ENCODE measurements around the gene SFRP4. TPM values are rescaled to one million over a fixed set of nuclear protein-coding genes. Genes with fewer than 3 reads are reported as not detected.

The SFRP4 gene
- total RNA-seq, 1 donor from 2014 or later: 0.16 TPM

GRCh38 chr7:37927773-37928444 is 11.3 kb upstream of the SFRP4 start:
- H3K4me3 Mint-ChIP-seq (ENCODE audit: unreplicated experiment): no peak overlapping the region
- peaks cover 16% of the 10 kb centered on the region for H3K4me1 Mint-ChIP-seq (ENCODE audit: unreplicated experiment)
- no peaks in the 10 kb centered on the region for H3K27me3 Mint-ChIP-seq (ENCODE audit: unreplicated experiment)
- peaks cover 5% of the 10 kb centered on the region for H3K36me3 Mint-ChIP-seq (ENCODE audit: unreplicated experiment)
- DNase-seq (ENCODE audit: extremely low spot score, unreplicated experiment): no peak
- no peak overlapping the region for H3K27ac Mint-ChIP-seq (ENCODE audit: unreplicated experiment)
- peaks cover 9% of the 10 kb centered on the region for H3K9me3 Mint-ChIP-seq (ENCODE audit: unreplicated experiment)
- TF ChIP-seq CTCF (IDR thresholded peaks at IDR 0.05): no peak

GRCh38 chr7:37925620-37926019 is 9.0 kb upstream of the SFRP4 start:
- TF ChIP-seq CTCF (IDR thresholded peaks at IDR 0.05): no peak
- H3K9me3 Mint-ChIP-seq (ENCODE audit: unreplicated experiment): peaks cover 9% of the 10 kb centered on the region
- peaks cover 5% of the 10 kb centered on the region for H3K36me3 Mint-ChIP-seq (ENCODE audit: unreplicated experiment)
- H3K4me1 Mint-ChIP-seq (ENCODE audit: unreplicated experiment): peaks cover 15% of the 10 kb centered on the region
- no peak overlapping the region for H3K27ac Mint-ChIP-seq (ENCODE audit: unreplicated experiment)
- H3K27me3 Mint-ChIP-seq (ENCODE audit: unreplicated experiment): no peaks in the 10 kb centered on the region
- H3K4me3 Mint-ChIP-seq (ENCODE audit: unreplicated experiment): no peak overlapping the region
- no peak for DNase-seq (ENCODE audit: extremely low spot score, unreplicated experiment)

- Mint-ChIP-seq H3K9me3 (ENCODE audit: unreplicated experiment) (peaks cover 9% of the 10 kb centered on the region), H3K27ac (ENCODE audit: unreplicated experiment) (no peak overlapping the region), H3K4me3 (ENCODE audit: unreplicated experiment) (no peak overlapping the region), H3K4me1 (ENCODE audit: unreplicated experiment) (peaks cover 13% of the 10 kb centered on the region), H3K36me3 (ENCODE audit: unreplicated experiment) (peaks cover 5% of the 10 kb centered on the region), H3K27me3 (ENCODE audit: unreplicated experiment) (peaks cover 3% of the 10 kb centered on the region)
- DNase-seq (ENCODE audit: extremely low spot score, unreplicated experiment): no peak
- TF ChIP-seq CTCF (IDR thresholded peaks at IDR 0.05): no peak
Observed at GRCh38 chr7:37924491-37925041, 7.9 kb upstream of the SFRP4 start.

- Mint-ChIP-seq H3K9me3 (ENCODE audit: unreplicated experiment) (peaks cover 9% of the 10 kb centered on the region), H3K4me1 (ENCODE audit: unreplicated experiment) (peaks cover 13% of the 10 kb centered on the region), H3K4me3 (ENCODE audit: unreplicated experiment) (no peak overlapping the region), H3K27me3 (ENCODE audit: unreplicated experiment) (peaks cover 9% of the 10 kb centered on the region), H3K36me3 (ENCODE audit: unreplicated experiment) (peaks cover 5% of the 10 kb centered on the region), H3K27ac (ENCODE audit: unreplicated experiment) (no peak overlapping the region)
- DNase-seq (ENCODE audit: extremely low spot score, unreplicated experiment): no peak
- TF ChIP-seq CTCF (IDR thresholded peaks at IDR 0.05): no peak
Observed at GRCh38 chr7:37923996-37924395, 7.4 kb upstream of the SFRP4 start.

GRCh38 chr7:37921876-37922275 is 5.3 kb upstream of the SFRP4 start:
- Mint-ChIP-seq H3K4me3 (ENCODE audit: unreplicated experiment) (peak overlapping the region; percentile 81), H3K9me3 (ENCODE audit: unreplicated experiment) (peaks cover 9% of the 10 kb centered on the region), H3K27ac (ENCODE audit: unreplicated experiment) (no peak overlapping the region), H3K4me1 (ENCODE audit: unreplicated experiment) (peaks cover 18% of the 10 kb centered on the region), H3K27me3 (ENCODE audit: unreplicated experiment) (peaks cover 27% of the 10 kb centered on the region), H3K36me3 (ENCODE audit: unreplicated experiment) (peaks cover 5% of the 10 kb centered on the region)
- DNase-seq (ENCODE audit: extremely low spot score, unreplicated experiment): no peak
- no peak for TF ChIP-seq CTCF (IDR thresholded peaks at IDR 0.05)
